IMR-90 (cell line): Measurements from ENCODE around the gene KLHL12. TPM values are rescaled to one million over a fixed set of nuclear protein-coding genes. Genes with fewer than 3 reads are reported as not detected.

Experiments used
- ATAC-seq: fragments of 200-7000 bp; cut with Tn5 transposase; 2 replicates; pipeline ENCODE4 v1.9.1; 2020; ENCODE audit warnings: low read depth, mild to moderate bottlenecking, moderate library complexity
- BruUV-seq: library from RNA; stranded (reverse); fragments of 400-500 nt; replicated peaks from 2 replicates; lab custom pipeline; 2021; lab: Mats Ljungman, UMichigan
- CTCF ChIA-PET: fragments of 300-600 bp; formaldehyde crosslinking; extraction: SDS; loops from one replicate; lab custom pipeline; 2021; ENCODE audit warnings: antibody characterized with exemption; lab: Yijun Ruan, JAX
- POLR2A ChIA-PET: fragments of 300-600 bp; sonication (Branson Sonifier 250); formaldehyde crosslinking; loops from one replicate; lab custom pipeline; 2022; ENCODE audit warnings: antibody characterized with exemption; ENCODE audit not compliant: unreplicated experiment; lab: Charles Lee
- DNase-seq: peaks from one replicate; pipeline ENCODE4 v3.0.0; 2013
- H2AFZ ChIP-seq: replicated peaks from 2 replicates; pipeline ENCODE3; 2013; ENCODE audit warnings: low read length, mild to moderate bottlenecking; ENCODE audit not compliant: poor library complexity
- H2AK5ac ChIP-seq: 2 replicates; pipeline ENCODE4 v1.6.1; 2013; ENCODE audit warnings: low read depth, low read length, inconsistent platforms
- H2AK9ac ChIP-seq: replicated peaks from 2 replicates; pipeline ENCODE3; 2013; ENCODE audit warnings: mild to moderate bottlenecking, low read depth, low read length, moderate library complexity; ENCODE audit not compliant: poor library complexity
- H2BK120ac ChIP-seq: 2 replicates; pipeline ENCODE4 v1.6.1; 2013; ENCODE audit warnings: low read depth, low read length, inconsistent platforms
- H2BK15ac ChIP-seq: 3 replicates; pipeline ENCODE4 v1.6.1; 2013; ENCODE audit warnings: low read depth, low read length, inconsistent platforms
- H2BK20ac ChIP-seq: 2 replicates; pipeline ENCODE4 v1.6.1; 2013; ENCODE audit warnings: low read depth, mild to moderate bottlenecking, inconsistent platforms, low read length, moderate library complexity
- H2BK5ac ChIP-seq: 2 replicates; pipeline ENCODE4 v1.6.1; 2013; ENCODE audit warnings: mild to moderate bottlenecking, low read depth, low read length, inconsistent platforms; ENCODE audit not compliant: poor library complexity, severe bottlenecking
- H3K14ac ChIP-seq: replicated peaks from 2 replicates; pipeline ENCODE4 v1.6.1; 2013; ENCODE audit warnings: low read depth, low read length, inconsistent platforms
- H3K18ac ChIP-seq: 2 replicates; pipeline ENCODE4 v1.6.1; 2013; ENCODE audit warnings: low read depth, low read length, control low read depth
- H3K23ac ChIP-seq: 2 replicates; pipeline ENCODE4 v1.6.1; 2013; ENCODE audit warnings: low read depth, low read length, inconsistent platforms
- H3K27ac ChIP-seq: 2 replicates; pipeline ENCODE4 v1.5.1; 2013; ENCODE audit warnings: mild to moderate bottlenecking, control low read depth, low read length; ENCODE audit not compliant: insufficient read depth
- H3K27me3 ChIP-seq: 2 replicates; pipeline ENCODE4 v1.6.1; 2013; ENCODE audit warnings: low read length; ENCODE audit not compliant: control insufficient read depth, insufficient read depth
- H3K36me3 ChIP-seq: 2 replicates; pipeline ENCODE4 v1.6.1; 2013; ENCODE audit warnings: low read length, mixed read lengths; ENCODE audit not compliant: control insufficient read depth, insufficient read depth
- H3K4ac ChIP-seq: 2 replicates; pipeline ENCODE4 v1.6.1; 2013; ENCODE audit warnings: low read depth, low read length, inconsistent platforms
- H3K4me1 ChIP-seq: 2 replicates; pipeline ENCODE4 v1.6.1; 2013; ENCODE audit warnings: low read length, mixed read lengths; ENCODE audit not compliant: control insufficient read depth, insufficient read depth
- H3K4me2 ChIP-seq: 2 replicates; pipeline ENCODE4 v1.6.1; 2013; ENCODE audit warnings: low read depth, mild to moderate bottlenecking, control low read depth, low read length, moderate library complexity
- H3K4me3 ChIP-seq: 2 replicates; pipeline ENCODE4 v1.5.1; 2013; ENCODE audit warnings: low read depth, mild to moderate bottlenecking, control low read depth, low read length, moderate library complexity; ENCODE audit not compliant: insufficient read depth
- H3K56ac ChIP-seq: 2 replicates; pipeline ENCODE4 v1.6.1; 2013; ENCODE audit warnings: low read length, inconsistent platforms; ENCODE audit not compliant: insufficient read depth; ENCODE audit errors: extremely low read depth
- H3K79me1 ChIP-seq, 2 experiments: 2 replicates each; pipeline ENCODE4 v1.6.1; 2013; ENCODE audit warnings: low read length in 2 of 2, inconsistent platforms in 1 of 2, low read depth in 1 of 2
- H3K9ac ChIP-seq: 2 replicates; pipeline ENCODE4 v1.6.1; 2013; ENCODE audit warnings: low read depth, low read length, control low read depth
- H3K9me1 ChIP-seq: 2 replicates; pipeline ENCODE4 v1.6.1; 2013; ENCODE audit warnings: low read length, inconsistent platforms; ENCODE audit not compliant: insufficient read depth
- H3K9me3 ChIP-seq: 2 replicates; pipeline ENCODE4 v1.6.1; 2013; ENCODE audit warnings: low read length; ENCODE audit not compliant: control insufficient read depth, insufficient read depth
- H4K20me1 ChIP-seq: 2 replicates; pipeline ENCODE4 v1.6.1; 2013; ENCODE audit warnings: low read length, inconsistent platforms; ENCODE audit not compliant: insufficient read depth
- H4K5ac ChIP-seq: 2 replicates; pipeline ENCODE4 v1.6.1; 2013; ENCODE audit warnings: mild to moderate bottlenecking, low read depth, low read length, control low read depth
- H4K8ac ChIP-seq, 2 experiments: 2 replicates each; pipeline ENCODE4 v1.6.1; 2013; ENCODE audit warnings: low read depth in 2 of 2, low read length in 2 of 2, control low read depth in 1 of 2, inconsistent platforms in 1 of 2
- H4K91ac ChIP-seq: 2 replicates; pipeline ENCODE4 v1.6.1; 2013; ENCODE audit warnings: low read depth, low read length, inconsistent platforms; ENCODE audit not compliant: insufficient read depth
- POLR2A ChIP-seq: IDR thresholded peaks from 2 replicates; pipeline ENCODE4 v1.6.1; 2012; ENCODE audit warnings: mild to moderate bottlenecking, low read depth, low read length
- dilution Hi-C: fragments of 300-500 bp; cut with HindIII; formaldehyde crosslinking; loops from one replicate; pipeline ENCODE4 v1.14.3; 2018; ENCODE audit warnings: low sequenced_read_pairs; ENCODE audit not compliant: unreplicated experiment
- in situ Hi-C: fragments of 300-500 bp; cut with MboI; formaldehyde crosslinking; loops from 3 replicates; pipeline ENCODE4 v1.14.3; 2019; ENCODE audit warnings: low sequenced_read_pairs, inconsistent platforms, mixed read lengths
- intact Hi-C: fragments of 100-400 bp; cut with micrococcal nuclease; formaldehyde crosslinking; loops from 2 replicates; pipeline ENCODE4 v1.10.0; 2022
- polyA plus RNA-seq, 3 experiments: library from polyadenylated mRNA; depleted of rRNA; stranded (reverse); fragments of >200 nt; gene quantifications; 2 replicates each; pipeline ENCODE4 v1.2.3, GENCODE V29; 2012; ENCODE audit warnings: low replicate concordance in 1 of 3
- total RNA-seq: library from RNA; depleted of rRNA; stranded (reverse); fragments of >200 nt; gene quantifications from 2 replicates; pipeline ENCODE4 v1.2.3, GENCODE V29; 2012

KLHL12 gene
- total and polyA plus RNA-seq, 2 of the 4 experiments (the other 2 are of a cell fraction) = 17.2 to 38.4 TPM

DNA sequence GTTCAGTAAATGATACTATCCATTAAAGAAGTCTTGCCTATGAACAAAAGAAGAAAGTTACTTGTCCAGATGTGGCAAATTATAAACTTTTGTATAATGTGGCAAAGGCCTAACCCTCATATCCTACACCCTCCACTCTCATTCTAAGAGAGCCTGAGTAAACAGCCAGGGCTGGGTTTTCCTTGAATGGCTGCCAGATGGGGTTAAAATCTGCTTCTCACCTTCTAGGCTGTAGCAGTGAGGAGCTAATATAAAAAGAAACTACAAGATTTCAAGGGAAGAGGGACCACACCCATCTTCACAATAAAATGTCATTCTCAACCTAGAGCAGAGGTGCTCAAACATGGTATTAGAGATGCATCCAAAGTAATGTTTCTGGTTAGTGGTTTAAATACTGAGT lies 47.0 kb downstream of the KLHL12 start:
- dilution Hi-C loops = no loop called here
- no peak overlapping the region for H3K23ac ChIP-seq
- H4K8ac ChIP-seq = no peak overlapping the region
- no peak overlapping the region for H2BK15ac ChIP-seq
- no peak overlapping the region for H2AK5ac ChIP-seq
- DNase-seq = no peak
- H4K5ac ChIP-seq = no peak overlapping the region
- H4K20me1 ChIP-seq = peaks cover 5% of the 10 kb centered on the region; the same call in 1 of the 2 replicates
- POLR2A ChIA-PET = no interaction called here
- peaks cover 4% of the 10 kb centered on the region; the same call in 1 of the 2 replicates for H3K9me1 ChIP-seq
- H3K14ac ChIP-seq = no peak overlapping the region
- CTCF ChIA-PET = no interaction called here
- H3K79me1 ChIP-seq = peaks cover 8 to 21% of the 10 kb centered on the region in 2 experiments
- no peak overlapping the region for H2BK120ac ChIP-seq
- intact Hi-C loops = no loop called here
- H4K91ac ChIP-seq = no peak overlapping the region
- no peak overlapping the region for H2AFZ ChIP-seq
- no peak overlapping the region for H3K4me3 ChIP-seq
- H2AK9ac ChIP-seq = no peak overlapping the region
- BruUV-seq = no TSS peak
- peaks cover 4% of the 10 kb centered on the region for H3K36me3 ChIP-seq
- TF ChIP-seq POLR2A = no peak
- H3K9me3 ChIP-seq = no peaks in the 10 kb centered on the region
- no peak overlapping the region for H2BK20ac ChIP-seq
- no peak overlapping the region for H3K18ac ChIP-seq
- no peak overlapping the region for H3K4ac ChIP-seq
- no peak overlapping the region for H3K27ac ChIP-seq
- H3K27me3 ChIP-seq = no peaks in the 10 kb centered on the region
- no peak overlapping the region for H3K56ac ChIP-seq
- H3K9ac ChIP-seq = no peak overlapping the region
- no peak overlapping the region for H2BK5ac ChIP-seq
- ATAC-seq = no peak
- no peaks in the 10 kb centered on the region for H3K4me1 ChIP-seq
- no peak overlapping the region for H3K4me2 ChIP-seq
- in situ Hi-C loops = no loop called here
